Neural progenitor cell (in vitro differentiated cells): ENCODE data around the gene ODAD2.

Experiments
- EZH2 ChIP-seq: fragments of 200-600 bp; sonication (generic); IDR thresholded peaks from 2 replicates; pipeline ENCODE4 v1.6.1; 2017; ENCODE audit warnings: antibody characterized with exemption, mild to moderate bottlenecking, moderate library complexity
- EZH2phosphoT487 ChIP-seq: fragments of 200-600 bp; sonication (generic); IDR thresholded peaks from 2 replicates; pipeline ENCODE4 v1.6.1; 2017; ENCODE audit warnings: antibody characterized with exemption
- TF ChIP-seq, protein P1 (sequence below): fragments of 200-600 bp; sonication (generic); IDR thresholded peaks from 2 replicates; pipeline ENCODE4 v1.5.1; 2017; ENCODE audit warnings: antibody characterized with exemption, mild to moderate bottlenecking

DNA sequence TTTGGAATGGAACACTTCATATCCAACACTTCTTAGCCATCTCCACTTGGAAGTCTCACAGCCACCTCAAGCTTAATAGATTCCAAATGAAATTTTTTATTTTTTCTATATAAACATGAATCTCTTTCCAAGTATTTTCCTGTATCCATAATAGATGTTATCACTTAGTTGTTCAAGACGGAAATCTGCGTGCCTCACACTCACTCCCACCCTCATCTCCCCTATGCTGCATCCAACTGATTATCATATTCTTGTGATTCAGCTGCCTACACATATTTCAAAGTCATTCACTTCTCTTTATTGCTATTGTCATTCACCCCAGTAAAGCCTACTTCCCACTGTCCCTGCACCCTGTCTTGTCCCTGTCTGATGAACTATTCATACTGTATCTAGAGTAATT, 183.0 kb downstream of the ODAD2 start:
- TF ChIP-seq, protein P1, sequence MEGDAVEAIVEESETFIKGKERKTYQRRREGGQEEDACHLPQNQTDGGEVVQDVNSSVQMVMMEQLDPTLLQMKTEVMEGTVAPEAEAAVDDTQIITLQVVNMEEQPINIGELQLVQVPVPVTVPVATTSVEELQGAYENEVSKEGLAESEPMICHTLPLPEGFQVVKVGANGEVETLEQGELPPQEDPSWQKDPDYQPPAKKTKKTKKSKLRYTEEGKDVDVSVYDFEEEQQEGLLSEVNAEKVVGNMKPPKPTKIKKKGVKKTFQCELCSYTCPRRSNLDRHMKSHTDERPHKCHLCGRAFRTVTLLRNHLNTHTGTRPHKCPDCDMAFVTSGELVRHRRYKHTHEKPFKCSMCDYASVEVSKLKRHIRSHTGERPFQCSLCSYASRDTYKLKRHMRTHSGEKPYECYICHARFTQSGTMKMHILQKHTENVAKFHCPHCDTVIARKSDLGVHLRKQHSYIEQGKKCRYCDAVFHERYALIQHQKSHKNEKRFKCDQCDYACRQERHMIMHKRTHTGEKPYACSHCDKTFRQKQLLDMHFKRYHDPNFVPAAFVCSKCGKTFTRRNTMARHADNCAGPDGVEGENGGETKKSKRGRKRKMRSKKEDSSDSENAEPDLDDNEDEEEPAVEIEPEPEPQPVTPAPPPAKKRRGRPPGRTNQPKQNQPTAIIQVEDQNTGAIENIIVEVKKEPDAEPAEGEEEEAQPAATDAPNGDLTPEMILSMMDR, result no peak
- TF ChIP-seq EZH2 (no peak), EZH2phosphoT487 (no peak)
